HG03457 (cell line): ENCODE measurements around the gene MTRFR.
A peak's percentile ranks its signal among the peaks of the same experiment; 100 is the strongest.

ENCODE experiments used
- ATAC-seq: cut with Tn5 transposase; IDR thresholded peaks from one replicate; pipeline ENCODE4 v1.9.1; 2021; ENCODE audit warnings: moderate number of reproducible peaks; ENCODE audit not compliant: unreplicated experiment

MTRFR gene

DNA sequence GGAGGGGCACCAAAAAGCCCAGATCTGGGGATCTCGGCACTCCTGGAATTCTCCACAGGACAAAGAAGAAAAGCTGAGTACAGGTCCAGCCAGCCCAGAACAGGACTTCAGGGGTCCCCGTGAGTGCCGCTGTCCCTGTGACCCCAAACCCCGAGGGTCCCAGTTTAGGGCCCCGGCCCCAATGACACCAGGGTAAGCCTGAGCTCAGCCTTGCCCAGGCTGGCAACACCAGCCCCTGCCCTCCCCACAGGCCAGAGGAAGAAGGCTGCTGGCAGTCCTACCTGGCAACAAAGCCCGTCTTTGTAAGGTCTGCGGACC is 36.6 kb downstream of the MTRFR start:
- no peak for ATAC-seq

DNA sequence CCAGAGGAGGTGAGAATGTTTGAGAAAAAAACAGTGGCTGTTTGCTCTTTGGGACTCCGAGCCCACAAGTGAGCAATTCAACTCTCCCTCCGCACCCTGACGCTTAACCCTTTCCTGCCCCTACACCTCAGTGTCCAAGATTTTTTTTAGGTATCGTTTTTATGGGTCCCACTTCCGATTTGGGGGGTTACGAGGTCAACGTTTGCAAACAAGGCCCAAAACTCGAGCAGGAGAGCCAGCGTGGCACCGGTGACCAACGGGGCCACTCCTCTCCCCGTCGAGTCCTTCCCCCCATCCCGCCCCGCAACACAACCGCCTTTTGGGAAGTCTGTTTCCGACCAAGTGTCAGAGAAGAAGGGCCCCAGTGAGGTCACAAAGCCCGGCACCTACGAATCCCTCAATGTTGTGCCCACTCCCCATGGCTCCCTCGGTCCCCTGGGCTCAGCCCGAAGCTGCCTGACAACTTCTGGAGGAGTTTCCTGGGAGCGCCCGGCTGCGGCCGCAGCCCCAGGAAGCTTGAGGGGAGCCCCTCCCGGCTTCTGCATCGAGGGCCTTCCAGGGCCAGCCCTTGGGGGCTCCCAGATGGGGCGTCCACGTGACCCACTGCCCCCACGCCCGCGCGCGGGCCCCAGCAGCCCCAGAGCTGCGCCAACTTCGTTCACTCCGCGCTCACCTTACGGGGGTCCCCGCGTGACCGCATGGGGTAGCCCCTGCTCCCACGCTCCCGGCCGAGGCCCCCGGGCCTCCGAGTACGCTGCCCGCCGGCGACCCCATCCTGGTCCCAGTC is 37.2 kb downstream of the MTRFR start:
- no peak for ATAC-seq

DNA sequence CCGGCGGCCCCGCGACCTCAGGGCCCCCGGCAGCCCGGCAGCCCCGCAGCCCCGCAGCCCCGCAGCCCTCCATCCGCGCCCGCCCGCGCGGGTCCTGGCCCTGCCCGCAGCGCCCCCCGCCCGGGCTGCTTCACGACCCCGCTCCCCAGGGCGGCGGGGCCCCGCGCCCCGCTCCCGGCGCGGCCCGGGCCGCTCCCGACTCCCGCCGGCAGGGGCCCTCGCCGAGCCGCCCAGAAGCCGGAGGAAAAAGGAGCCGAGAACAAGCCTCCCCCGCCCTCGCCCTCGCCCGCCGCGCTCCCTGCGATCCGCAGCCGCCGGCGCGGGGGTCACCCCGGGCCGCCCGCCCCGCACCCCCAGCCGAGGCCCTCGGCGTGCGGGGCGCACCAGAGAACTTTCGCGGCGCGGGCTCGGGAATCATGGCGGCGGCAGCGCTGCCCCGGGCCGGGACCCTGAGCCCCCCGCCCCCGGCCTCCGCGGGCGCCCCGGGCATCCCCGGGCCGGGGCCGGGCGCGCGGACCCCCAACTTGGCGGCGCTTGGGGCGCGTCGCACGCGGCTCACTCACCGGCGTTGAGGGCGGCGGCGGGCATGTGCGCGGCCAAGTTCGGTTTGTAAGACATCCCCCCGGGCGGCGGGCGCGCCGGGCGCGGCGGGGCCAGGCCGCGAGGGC is 37.9 kb downstream of the MTRFR start:
- no peak for ATAC-seq

DNA sequence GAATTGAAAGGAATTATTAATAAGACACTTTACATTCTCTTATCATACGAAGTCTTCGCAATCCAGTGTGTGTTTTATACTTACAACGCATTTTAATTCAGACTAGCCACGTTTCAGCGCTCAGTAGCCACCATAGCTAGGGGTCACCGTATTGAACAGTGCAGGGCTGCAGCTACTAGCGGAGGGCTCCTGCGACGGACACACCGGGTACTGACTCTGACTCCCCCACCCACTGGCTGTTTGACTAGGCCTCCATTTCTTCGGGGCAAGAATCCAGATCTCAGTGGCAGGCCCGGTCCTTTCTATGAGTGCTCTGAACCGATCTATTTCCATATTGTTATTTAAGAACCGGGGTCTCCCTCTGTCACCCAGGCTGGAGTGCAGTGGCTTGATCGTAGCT is 39.9 kb downstream of the MTRFR start:
- ATAC-seq: no peak

DNA sequence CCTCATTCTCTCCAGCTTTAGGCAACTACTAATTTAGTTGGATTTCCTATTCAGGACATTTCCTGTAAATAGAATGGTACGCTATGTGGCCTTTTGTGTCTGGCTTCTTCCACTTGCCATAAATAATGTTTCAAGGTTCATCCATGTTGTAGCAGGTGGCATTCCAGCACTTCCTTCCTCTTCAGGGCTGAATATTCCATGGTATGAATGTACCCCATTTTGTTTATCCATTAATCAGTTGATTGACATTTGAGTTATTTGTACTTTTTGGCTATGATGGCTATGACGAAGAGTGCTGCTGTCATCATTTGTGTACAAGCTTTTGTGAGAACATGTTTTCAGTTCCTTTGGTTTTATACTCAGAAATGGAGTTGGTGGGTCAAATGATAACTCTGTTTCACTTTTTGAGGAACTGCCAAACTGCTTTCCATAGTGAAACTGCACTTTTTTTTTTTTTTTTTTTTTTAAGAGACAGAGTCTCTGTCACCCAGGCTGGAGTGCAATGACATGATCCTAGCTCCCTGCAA is 44.9 kb downstream of the MTRFR start:
- ATAC-seq: peak; percentile 66

DNA sequence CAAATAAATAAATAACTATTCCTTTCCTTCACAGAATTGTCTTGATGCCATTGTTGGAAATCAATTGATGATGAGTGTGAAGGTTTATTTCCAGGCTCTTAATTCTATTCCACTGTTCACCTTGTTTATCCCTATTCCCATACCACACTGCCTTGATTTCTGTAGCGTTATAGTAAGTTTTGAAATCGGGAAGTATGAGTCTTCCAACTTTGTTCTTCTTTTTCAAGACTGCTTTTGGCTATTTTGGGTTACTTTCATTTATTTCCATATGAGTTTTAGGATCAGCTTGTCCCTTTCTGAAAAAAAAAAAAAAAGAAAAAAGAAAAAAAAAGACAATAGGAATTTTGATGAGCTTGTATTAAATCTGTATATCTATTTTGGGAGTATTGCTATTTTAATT is 47.7 kb downstream of the MTRFR start:
- no peak for ATAC-seq

DNA sequence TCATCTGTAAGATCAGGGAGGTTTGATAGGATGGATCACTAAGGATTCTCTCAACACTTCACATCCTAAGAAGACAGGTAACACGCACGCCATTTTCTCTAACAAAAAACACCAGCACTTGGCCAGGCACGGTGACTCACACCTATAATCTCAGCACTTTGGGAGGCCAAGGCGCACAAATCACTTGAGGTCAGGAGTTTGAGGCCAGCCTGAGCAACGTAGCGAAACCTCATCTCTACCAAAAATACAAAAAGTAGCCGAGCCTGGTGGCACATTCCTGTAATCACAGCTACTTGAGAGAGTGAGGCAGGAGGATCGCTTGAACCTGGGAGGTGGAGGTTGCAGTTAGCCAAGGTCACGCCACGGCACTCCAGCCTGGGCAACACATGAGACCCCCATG is 48.9 kb downstream of the MTRFR start:
- ATAC-seq: no peak

DNA sequence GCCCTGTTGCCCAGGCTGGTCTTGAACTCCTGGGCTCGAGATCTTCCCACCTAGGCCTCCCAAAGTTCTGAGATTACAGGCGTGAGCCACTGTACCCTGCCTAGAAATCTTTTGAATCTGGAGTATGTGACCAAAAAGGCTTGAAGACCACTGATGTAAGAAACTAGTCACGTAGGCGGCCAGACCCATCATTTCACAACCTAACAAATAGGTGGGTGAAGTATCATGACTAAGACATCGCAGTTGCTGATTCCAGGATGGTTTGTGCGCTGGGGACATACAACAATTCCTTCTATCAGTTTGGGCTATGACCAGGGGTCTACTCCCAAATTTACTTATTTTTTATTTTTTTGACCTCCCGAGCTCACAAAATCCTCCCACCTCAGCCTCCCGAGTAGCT is 50.2 kb downstream of the MTRFR start:
- ATAC-seq: no peak

DNA sequence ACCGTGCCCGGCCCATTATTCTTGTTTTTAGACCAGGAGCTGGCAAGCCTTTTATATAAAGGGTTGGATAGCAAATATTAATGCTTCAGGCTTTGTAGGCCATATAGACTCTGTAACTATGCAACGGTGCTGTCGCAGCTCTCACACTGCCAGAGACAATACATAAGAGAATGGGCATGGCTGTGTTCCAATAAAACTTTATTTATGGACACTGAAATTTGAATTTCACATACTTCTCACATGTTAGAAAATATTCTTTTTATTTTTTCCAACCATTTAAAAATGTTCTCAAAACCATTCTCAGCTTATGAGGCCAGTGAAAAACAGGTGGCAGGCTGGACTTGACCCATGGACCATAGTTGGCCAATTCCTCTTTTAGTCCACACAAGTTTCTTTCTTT is 51.4 kb downstream of the MTRFR start:
- no peak for ATAC-seq

DNA sequence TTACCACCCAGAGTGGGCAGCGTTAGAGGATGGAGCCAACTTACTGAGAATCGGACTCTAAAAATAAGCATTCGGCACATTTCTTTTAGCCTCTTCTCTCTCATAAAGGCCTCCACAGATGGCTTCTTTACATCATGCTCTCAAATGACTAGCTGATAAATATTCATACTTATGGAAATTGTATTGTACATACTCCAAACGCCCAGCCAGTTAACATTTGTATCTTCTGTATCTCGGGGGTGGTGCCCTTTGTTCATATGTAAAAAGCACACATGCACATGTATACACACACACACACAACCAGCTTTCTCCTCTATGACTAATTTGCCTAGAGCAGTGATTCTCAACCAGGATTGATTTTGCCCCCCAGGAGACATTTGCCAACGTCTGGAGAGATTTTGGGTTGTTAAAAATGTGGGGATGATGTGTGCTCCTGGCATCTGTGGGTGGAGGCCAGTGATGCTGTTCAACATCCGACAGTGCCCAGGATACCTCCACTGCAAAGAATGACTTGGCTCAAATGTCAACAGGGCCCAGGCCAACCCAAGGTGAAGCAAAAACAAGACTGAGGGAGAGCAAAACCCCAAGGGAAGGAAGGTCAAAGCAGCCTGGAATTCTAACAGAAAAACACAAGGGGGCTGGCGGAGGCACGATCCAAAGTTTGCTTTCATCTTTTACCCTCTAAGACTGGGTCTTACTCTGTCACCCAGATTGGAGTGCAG is 53.6 kb downstream of the MTRFR start:
- no peak for ATAC-seq

DNA sequence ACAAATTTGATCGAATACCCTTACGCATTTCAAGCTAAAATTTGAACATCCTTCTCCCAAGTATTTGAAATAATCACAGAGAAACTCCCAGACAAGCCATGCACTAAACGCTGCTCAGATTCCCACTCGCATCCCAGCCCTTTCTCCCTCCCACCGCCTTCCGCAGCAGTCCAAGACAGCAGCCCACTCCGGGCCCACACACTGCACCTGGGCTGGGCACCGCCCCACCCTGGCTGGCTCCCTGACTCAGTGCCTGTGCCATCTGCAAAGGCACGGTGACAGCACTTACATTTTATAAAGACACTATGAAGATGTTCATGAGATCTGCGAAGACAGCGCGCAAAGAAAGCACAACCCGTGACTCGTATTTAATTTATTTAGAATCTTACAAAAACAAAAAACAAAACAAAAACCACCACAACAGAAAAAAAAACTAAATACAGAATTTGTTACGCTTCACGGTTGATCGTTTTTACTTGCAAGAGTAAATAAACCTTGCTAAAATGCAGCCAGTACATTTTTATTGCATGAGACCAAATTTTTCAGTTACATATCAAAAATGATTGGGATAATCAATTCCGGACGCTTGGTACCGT is 55.6 kb downstream of the MTRFR start:
- no peak for ATAC-seq

DNA sequence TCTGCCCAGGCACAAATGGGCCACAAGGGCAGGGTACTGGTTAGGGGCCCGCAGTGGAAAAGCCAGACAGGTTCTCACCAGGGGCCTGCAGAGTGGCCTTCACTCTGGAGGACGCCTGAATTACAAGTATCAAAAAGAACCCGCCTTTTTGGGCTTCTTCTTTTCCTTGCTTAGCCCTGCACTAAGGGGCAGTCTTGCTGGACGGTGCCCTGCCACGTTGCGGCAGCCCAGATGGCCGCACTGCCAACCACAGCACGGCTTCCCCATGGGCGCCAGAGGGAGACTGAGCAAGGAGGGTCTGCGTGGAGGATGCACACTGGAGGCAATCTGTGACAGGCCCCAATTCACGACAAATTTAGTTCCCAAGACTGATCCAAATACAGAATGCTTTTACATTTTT is 56.7 kb downstream of the MTRFR start:
- ATAC-seq: no peak

DNA sequence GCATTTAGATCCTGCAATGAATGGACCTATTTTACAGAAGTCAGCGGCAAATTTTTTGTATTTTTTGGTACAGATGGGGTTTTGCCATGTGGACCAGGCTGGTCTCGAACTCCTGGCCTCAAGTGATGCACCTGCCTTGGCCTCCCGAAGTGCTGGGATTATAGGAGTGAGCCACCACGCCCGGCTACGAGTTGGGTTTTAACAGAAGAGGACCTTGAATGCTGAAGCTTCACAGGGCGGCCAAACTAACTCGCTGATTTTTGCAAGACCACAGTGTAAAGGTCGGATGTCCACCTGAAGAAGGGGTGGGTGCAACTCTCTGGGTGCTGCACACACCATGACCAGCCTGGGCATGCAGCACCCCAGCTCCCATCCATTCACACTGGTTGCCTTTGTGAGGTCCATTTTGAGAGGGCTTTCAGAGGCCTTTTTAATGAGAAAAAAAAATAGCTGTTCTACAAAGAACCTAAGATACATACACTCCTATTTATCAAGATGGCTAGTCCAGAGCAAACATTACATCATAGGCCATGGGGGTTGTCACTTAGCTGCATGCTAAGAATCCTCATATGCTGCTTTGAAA is 60.0 kb downstream of the MTRFR start:
- no peak for ATAC-seq

DNA sequence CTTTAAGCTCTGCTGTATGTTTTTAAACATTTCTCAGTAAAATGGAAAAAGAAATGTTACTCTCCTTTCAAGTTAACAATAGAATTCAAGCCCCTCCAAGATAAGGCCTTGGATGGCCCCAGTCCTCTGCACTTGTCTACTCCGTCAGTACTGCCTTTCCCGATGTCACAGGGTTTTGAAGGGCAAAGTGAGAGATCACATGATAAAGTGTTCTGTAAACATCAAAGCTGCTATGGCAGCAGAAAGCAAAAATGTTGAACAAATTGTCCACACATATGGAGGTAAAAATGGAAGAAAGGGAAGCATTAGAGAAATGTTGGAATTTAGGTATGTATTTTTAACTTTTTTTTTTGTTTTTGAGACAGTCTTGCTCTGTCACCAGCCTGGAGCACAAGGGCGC is 71.9 kb downstream of the MTRFR start:
- ATAC-seq: no peak

DNA sequence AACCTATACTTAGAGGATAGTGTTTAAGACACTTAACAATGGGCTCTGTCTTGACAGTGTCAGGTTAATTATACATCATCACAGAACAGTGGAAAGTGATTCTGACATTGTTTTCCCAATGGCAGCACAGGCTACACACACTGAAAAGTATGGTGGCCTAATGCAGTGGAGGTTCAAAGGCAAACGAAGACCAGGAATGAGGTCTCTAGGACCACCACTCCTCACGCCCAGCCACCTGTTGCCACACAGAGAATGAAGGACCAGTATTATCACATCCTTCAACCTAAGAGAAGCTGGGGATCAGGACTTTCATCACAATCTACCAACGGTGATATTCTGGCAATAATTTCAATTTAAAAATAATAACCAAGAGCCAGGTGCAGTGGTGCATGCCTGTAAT is 73.0 kb downstream of the MTRFR start:
- no peak for ATAC-seq
